ENCODE data around the gene NKD2. TPM values are rescaled to one million over a fixed set of nuclear protein-coding genes. Genes with fewer than 3 reads are reported as not detected.

The NKD2 gene
- total RNA-seq, 2 experiments from 2014 or later, result 0.38 TPM

- ChIA-PET CTCF (ENCODE audit: unreplicated experiment) (interaction anchor here (0.6 kb wide), 1 partner anchor 14 kb away, joined by 3 read pairs; no protein-coding TSS in a partner anchor), POLR2A (no interaction called here)
- Histone ChIP-seq H4K20me1 (ENCODE audit: insufficient read depth, low read length) (no peaks in the 10 kb centered on the region), H3K4me3 (ENCODE audit: low read depth, low read length, poor library complexity, severe bottlenecking) (no peak overlapping the region), H3K9me3 (ENCODE audit: low read length) (no peaks in the 10 kb centered on the region), H3K4me1 (ENCODE audit: insufficient read depth, low read length, poor library complexity, severe bottlenecking) (no peaks in the 10 kb centered on the region), H2AFZ (ENCODE audit: low read length) (no peak overlapping the region), H3K79me2 (ENCODE audit: insufficient read depth, low read depth, low read length) (no peaks in the 10 kb centered on the region), H3K9me2 (ENCODE audit: insufficient read depth, low read length) (no peaks in the 10 kb centered on the region), H3K36me3 (ENCODE audit: insufficient read depth, low read length) (no peaks in the 10 kb centered on the region), H3K27ac (ENCODE audit: low read depth, low read length, poor library complexity, severe bottlenecking) (no peak overlapping the region), H3K4me2 (ENCODE audit: low read length) (no peak overlapping the region)
- intact Hi-C loops (cut with micrococcal nuclease; ENCODE audit: unreplicated experiment), result no loop called here
- TF ChIP-seq EZH2phosphoT487 (IDR thresholded peaks at IDR 0.05; ENCODE audit: borderline replicate concordance, low read depth, low read length), result no peak
- no peak for TF ChIP-seq CTCF (conservative IDR thresholded peaks at IDR 0.05; ENCODE audit: low read length)
- BruUV-seq (replicated peaks), result no TSS peak
- no peak for DNase-seq (ENCODE audit: low spot score)
These were observed 6.9 kb downstream of the NKD2 start for GRCh38 chr5:1015507-1015906.

GRCh38 chr5:1016036-1016435 is 7.4 kb downstream of the NKD2 start:
- Histone ChIP-seq H3K79me2 (ENCODE audit: insufficient read depth, low read depth, low read length) (no peaks in the 10 kb centered on the region), H3K4me2 (ENCODE audit: low read length) (no peak overlapping the region), H3K4me3 (ENCODE audit: low read depth, low read length, poor library complexity, severe bottlenecking) (no peak overlapping the region), H3K9me2 (ENCODE audit: insufficient read depth, low read length) (no peaks in the 10 kb centered on the region), H4K20me1 (ENCODE audit: insufficient read depth, low read length) (no peaks in the 10 kb centered on the region), H2AFZ (ENCODE audit: low read length) (no peak overlapping the region), H3K4me1 (ENCODE audit: insufficient read depth, low read length, poor library complexity, severe bottlenecking) (no peaks in the 10 kb centered on the region), H3K27ac (ENCODE audit: low read depth, low read length, poor library complexity, severe bottlenecking) (no peak overlapping the region), H3K36me3 (ENCODE audit: insufficient read depth, low read length) (no peaks in the 10 kb centered on the region), H3K9me3 (ENCODE audit: low read length) (no peaks in the 10 kb centered on the region)
- no TSS peak for BruUV-seq (replicated peaks)
- no peak for TF ChIP-seq CTCF (conservative IDR thresholded peaks at IDR 0.05; ENCODE audit: low read length)
- no peak for TF ChIP-seq EZH2phosphoT487 (IDR thresholded peaks at IDR 0.05; ENCODE audit: borderline replicate concordance, low read depth, low read length)
- intact Hi-C loops (cut with micrococcal nuclease; ENCODE audit: unreplicated experiment), result no loop called here
- ChIA-PET POLR2A (no interaction called here), CTCF (ENCODE audit: unreplicated experiment) (no interaction called here)
- DNase-seq (ENCODE audit: low spot score), result no peak

- CTCF ChIA-PET (ENCODE audit: unreplicated experiment), result no interaction called here
- BruUV-seq (replicated peaks), result no TSS peak
- intact Hi-C loops (cut with micrococcal nuclease; ENCODE audit: unreplicated experiment), result no loop called here
- Histone ChIP-seq H2AFZ (ENCODE audit: low read length) (no peak overlapping the region), H3K4me3 (ENCODE audit: low read depth, low read length, poor library complexity, severe bottlenecking) (no peak overlapping the region), H3K79me2 (ENCODE audit: insufficient read depth, low read depth, low read length) (no peaks in the 10 kb centered on the region), H3K9me2 (ENCODE audit: insufficient read depth, low read length) (no peaks in the 10 kb centered on the region), H3K27ac (ENCODE audit: low read depth, low read length, poor library complexity, severe bottlenecking) (no peak overlapping the region), H4K20me1 (ENCODE audit: insufficient read depth, low read length) (no peaks in the 10 kb centered on the region), H3K36me3 (ENCODE audit: insufficient read depth, low read length) (no peaks in the 10 kb centered on the region), H3K9me3 (ENCODE audit: low read length) (no peaks in the 10 kb centered on the region), H3K4me2 (ENCODE audit: low read length) (no peak overlapping the region), H3K4me1 (ENCODE audit: insufficient read depth, low read length, poor library complexity, severe bottlenecking) (no peaks in the 10 kb centered on the region)
- no peak for DNase-seq (ENCODE audit: low spot score)
- POLR2A ChIA-PET, result no interaction called here
- no peak for TF ChIP-seq CTCF (conservative IDR thresholded peaks at IDR 0.05; ENCODE audit: low read length)
- no peak for TF ChIP-seq EZH2phosphoT487 (IDR thresholded peaks at IDR 0.05; ENCODE audit: borderline replicate concordance, low read depth, low read length)
These were observed 7.9 kb downstream of the NKD2 start for GRCh38 chr5:1016476-1016875.

Data from OCI-LY7 (cell line).